NCI-H2029 treated with DMSO at 0.1 percent for 48 hours (cell line): ENCODE results near the gene PCDHB11.
"Not testable (repeated sequence)": the region's sequence is repeated elsewhere in the genome, so short reads cannot be mapped to it uniquely, and the experiment has no call there.

ENCODE experiments used
- DNase-seq: peaks from one replicate; lab custom pipeline; 2025; lab: John Stamatoyannopoulos, UW

The PCDHB11 gene

GRCh38 chr5:141241496-141241895 is 42.1 kb downstream of the PCDHB11 start:
- DNase-seq: no peak

DNA sequence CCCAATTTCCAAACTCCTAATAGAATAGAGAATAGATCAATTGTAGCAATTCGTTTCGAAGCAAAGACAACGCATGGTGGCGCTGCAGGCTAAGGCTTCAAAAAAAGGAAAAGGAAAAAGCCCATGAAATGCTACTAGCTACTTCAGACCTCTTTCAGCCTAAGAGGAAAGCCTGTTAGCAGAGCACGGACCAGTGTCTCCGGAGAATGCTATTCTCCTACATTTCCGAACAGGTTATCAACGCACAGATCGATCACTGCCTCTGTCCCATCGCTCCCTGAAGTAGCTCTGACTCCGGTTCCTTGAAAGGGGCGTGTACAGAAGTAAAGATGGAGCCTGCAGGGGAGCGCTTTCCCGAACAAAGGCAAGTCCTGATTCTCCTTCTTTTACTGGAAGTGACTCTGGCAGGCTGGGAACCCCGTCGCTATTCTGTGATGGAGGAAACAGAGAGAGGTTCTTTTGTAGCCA is 45.9 kb downstream of the PCDHB11 start, which contains the start of gene PCDHB15:
Gene PCDHB15 (plus strand): TSS at position 146 of the 468 bp plus-strand sequence. CDS start 184 bp downstream, at position 330.
- no peak for DNase-seq

DNA sequence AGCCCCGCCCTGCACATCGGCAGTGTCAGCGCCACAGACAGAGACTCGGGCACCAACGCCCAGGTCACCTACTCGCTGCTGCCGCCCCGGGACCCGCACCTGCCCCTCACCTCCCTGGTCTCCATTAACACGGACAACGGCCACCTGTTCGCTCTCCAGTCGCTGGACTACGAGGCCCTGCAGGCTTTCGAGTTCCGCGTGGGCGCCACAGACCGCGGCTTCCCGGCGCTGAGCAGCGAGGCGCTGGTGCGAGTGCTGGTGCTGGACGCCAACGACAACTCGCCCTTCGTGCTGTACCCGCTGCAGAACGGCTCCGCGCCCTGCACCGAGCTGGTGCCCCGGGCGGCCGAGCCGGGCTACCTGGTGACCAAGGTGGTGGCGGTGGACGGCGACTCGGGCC is 47.5 kb downstream of the PCDHB11 start:
- not testable (repeated sequence) for DNase-seq

- not testable (repeated sequence) for DNase-seq
Measured at GRCh38 chr5:141247434-141247833, 48.0 kb downstream of the PCDHB11 start.

GRCh38 chr5:141250576-141250975 is 51.1 kb downstream of the PCDHB11 start:
- DNase-seq: no peak
